Prostate gland (tissue), 2 donors: Measurements from ENCODE around the gene MPP2. TPM values are rescaled to one million over a fixed set of nuclear protein-coding genes. Genes with fewer than 3 reads are reported as not detected.
A peak's percentile ranks its signal among the peaks of the same experiment; 100 is the strongest.
"Not testable (repeated sequence)": the region's sequence is repeated elsewhere in the genome, so short reads cannot be mapped to it uniquely, and the experiment has no call there.

Source experiments
- DNase-seq: peaks from one replicate; pipeline ENCODE4 v3.0.0-alpha.2; 2019; ENCODE audit warnings: low spot score
- H3K27ac ChIP-seq, 2 donors: fragments of 200-600 bp; sonication (generic); 2 replicates each; pipeline ENCODE4 v1.5.1; 2017 to 2019
- H3K27me3 ChIP-seq: fragments of 200-600 bp; sonication (generic); replicated peaks from 2 replicates; pipeline ENCODE4 v1.5.1; 2019; ENCODE audit not compliant: insufficient read depth
- H3K36me3 ChIP-seq, 2 donors: fragments of 200-600 bp; sonication (generic); 1 replicate in 1 of 2; 2 replicates in 1 of 2; pipeline versions ENCODE4 v1.5.1 to v1.8.1; 2017 to 2019
- H3K4me1 ChIP-seq: fragments of 200-600 bp; sonication (generic); replicated peaks from 2 replicates; pipeline ENCODE4 v1.5.1; 2019
- H3K4me3 ChIP-seq, 2 donors: fragments of 200-600 bp; sonication (generic); 2 replicates each; pipeline ENCODE4 v1.5.1; 2017 to 2019
- H3K9me3 ChIP-seq: fragments of 200-600 bp; sonication (generic); 2 replicates; pipeline ENCODE4 v1.5.1; 2017
- CTCF ChIP-seq, 4 experiments: fragments of 200-600 bp in 2 of 4; fragments of 450-650 bp in 2 of 4; sonication (generic) in 2 of 4; IDR thresholded peaks; 1 replicate in 3 of 4; 2 replicates in 1 of 4; pipeline ENCODE4 v1.5.1; 2016 to 2019; ENCODE audit warnings: antibody characterized with exemption in 4 of 4, mild to moderate bottlenecking in 2 of 4, moderate library complexity in 2 of 4
- POLR2A ChIP-seq: fragments of 450-650 bp; IDR thresholded peaks from one replicate; pipeline ENCODE4 v1.6.1; 2016; ENCODE audit warnings: antibody characterized with exemption, mild to moderate bottlenecking
- POLR2AphosphoS5 ChIP-seq: sonication (generic); formaldehyde crosslinking; IDR thresholded peaks from one replicate; pipeline ENCODE4 v1.6.1; 2017; ENCODE audit warnings: antibody characterized with exemption
- WGBS: methylation state at CpG from one replicate; pipeline ENCODE4 v1.1.5; 2018; 5-methylcytosine and 5-hydroxymethylcytosine counted together
- intact Hi-C: fragments of 100-400 bp; cut with DNase I; formaldehyde crosslinking; loops from one replicate; pipeline ENCODE4 v1.14.2; 2022
- total RNA-seq, 2 donors: library from RNA; depleted of rRNA; stranded (reverse); fragments of >200 nt; gene quantifications; one replicate each; pipeline ENCODE4 v1.1.0, GENCODE V29; 2016

MPP2 gene
- total RNA-seq, 2 donors from 2014 or later = 14.9 to 17.7 TPM

- no peak overlapping the region for H3K27ac ChIP-seq
- no peaks in the 10 kb centered on the region for H3K4me1 ChIP-seq
- TF ChIP-seq POLR2AphosphoS5 (peak; percentile 63), POLR2A (no peak)
- peak overlapping the region; percentile 26 to 35 for H3K4me3 ChIP-seq
- intact Hi-C loops = no loop called here
- H3K36me3 ChIP-seq = no peaks in the 10 kb centered on the region
- H3K9me3 ChIP-seq = no peaks in the 10 kb centered on the region
- H3K27me3 ChIP-seq = no peaks in the 10 kb centered on the region
- peak; percentile 75 for DNase-seq
- WGBS = under 1% methylated on average over 28 of the region's 31 CpGs
Observed at GRCh38 chr17:43900183-43900857, 7.0 kb downstream of the MPP2 start.

DNA sequence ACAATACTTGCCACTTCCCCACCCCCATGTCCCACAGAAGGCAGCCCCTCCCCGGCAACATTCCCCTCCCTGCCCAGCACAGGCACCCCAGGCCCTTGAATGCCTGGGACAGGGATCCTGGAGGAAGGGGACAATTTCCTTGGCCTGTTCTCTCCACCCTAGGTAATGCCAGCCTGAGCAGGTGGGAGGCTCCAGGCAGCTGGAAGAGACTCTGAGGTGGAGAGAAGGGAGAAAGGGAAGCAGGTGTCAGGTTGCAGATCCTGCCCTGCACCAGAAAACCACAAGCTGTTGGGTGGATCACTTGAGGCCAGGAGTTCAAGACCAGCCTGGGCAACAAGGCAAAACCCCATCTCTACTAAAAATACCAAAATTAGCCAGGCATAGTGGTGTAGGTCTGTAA, 8.9 kb downstream of the MPP2 start:
- DNase-seq = no peak
- H3K27ac ChIP-seq = no peak overlapping the region
- no peaks in the 10 kb centered on the region for H3K36me3 ChIP-seq
- no peak overlapping the region for H3K4me3 ChIP-seq
- WGBS = 9% methylated on average over 1 of the region's 1 CpG
- TF ChIP-seq CTCF (IDR thresholded peaks at IDR 0.05) (no peak), POLR2A (no peak), POLR2AphosphoS5 (no peak)
- intact Hi-C loops = no loop called here
- no peaks in the 10 kb centered on the region for H3K9me3 ChIP-seq
- no peaks in the 10 kb centered on the region for H3K4me1 ChIP-seq
- H3K27me3 ChIP-seq = no peaks in the 10 kb centered on the region

- 54% methylated on average over 3 of the region's 3 CpGs for WGBS
- Histone ChIP-seq H3K27ac (no peak overlapping the region), H3K36me3 (no peaks in the 10 kb centered on the region), H3K9me3 (no peaks in the 10 kb centered on the region), H3K4me3 (no peak overlapping the region), H3K4me1 (no peaks in the 10 kb centered on the region), H3K27me3 (no peaks in the 10 kb centered on the region)
- intact Hi-C loops = no loop called here
- no peak for TF ChIP-seq CTCF (IDR thresholded peaks at IDR 0.05)
- TF ChIP-seq POLR2AphosphoS5 = peak; percentile 3
- no peak for TF ChIP-seq POLR2A
- DNase-seq = peak; percentile 31
Observed at GRCh38 chr17:43897831-43898230, 9.5 kb downstream of the MPP2 start.

DNA sequence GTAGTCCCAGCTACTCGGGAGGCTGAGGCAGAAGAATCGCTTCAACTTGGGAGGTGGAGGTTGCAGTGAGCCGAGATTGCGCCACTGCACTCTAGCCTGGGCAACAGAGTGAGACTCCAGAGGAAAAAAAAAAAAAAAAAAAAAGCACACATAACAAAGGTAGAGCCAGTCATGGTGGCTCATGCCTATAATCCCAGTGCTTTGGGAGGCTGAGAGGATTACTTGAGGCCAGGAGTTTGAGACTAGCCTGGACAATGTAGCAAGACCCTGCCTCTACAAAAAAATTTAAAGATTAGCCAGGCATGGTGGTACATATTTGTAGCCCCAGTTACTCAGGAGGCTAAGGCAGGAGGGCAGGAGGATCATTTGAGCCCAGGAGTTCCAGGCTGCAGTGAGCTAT, 12.8 kb downstream of the MPP2 start:
- WGBS = 77% methylated on average over 4 of the region's 4 CpGs
- not testable (repeated sequence) for DNase-seq

DNA sequence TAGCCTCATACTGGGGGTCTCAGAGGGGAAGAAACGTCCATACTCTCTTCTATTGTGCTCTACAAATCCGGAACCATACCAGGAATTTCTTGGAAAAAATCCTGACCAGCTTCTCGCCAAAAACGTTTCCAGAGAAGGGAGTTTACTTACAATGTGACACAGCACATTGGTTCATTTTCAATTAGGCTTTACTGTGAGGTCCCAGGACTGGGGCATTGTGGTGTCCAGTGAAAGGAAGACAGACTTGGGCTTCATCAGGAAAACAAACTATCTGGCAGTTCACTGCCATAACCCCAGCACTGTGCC, 14.7 kb downstream of the MPP2 start:
- WGBS = 29% methylated on average over 4 of the region's 4 CpGs
- Histone ChIP-seq H3K27me3 (no peaks in the 10 kb centered on the region), H3K9me3 (no peaks in the 10 kb centered on the region), H3K4me1 (no peaks in the 10 kb centered on the region), H3K27ac (no peak overlapping the region), H3K36me3 (no peaks in the 10 kb centered on the region), H3K4me3 (no peak overlapping the region)
- DNase-seq = no peak
- TF ChIP-seq POLR2AphosphoS5 (no peak), CTCF (IDR thresholded peaks at IDR 0.05) (no peak), POLR2A (no peak)
- intact Hi-C loops = no loop called here

More for the DNA sequence above, 12.8 kb downstream of the MPP2 start:
- H3K36me3 ChIP-seq, H3K9me3 ChIP-seq, intact Hi-C loops, H3K27ac ChIP-seq, H3K27me3 ChIP-seq, H3K4me3 ChIP-seq, H3K4me1 ChIP-seq: not testable (repeated sequence)

- no peaks in the 10 kb centered on the region for H3K9me3 ChIP-seq
- intact Hi-C loops = no loop called here
- DNase-seq = no peak
- TF ChIP-seq POLR2AphosphoS5 = no peak
- H3K4me3 ChIP-seq = no peak overlapping the region
- no peaks in the 10 kb centered on the region for H3K36me3 ChIP-seq
- no peaks in the 10 kb centered on the region for H3K4me1 ChIP-seq
- H3K27me3 ChIP-seq = no peaks in the 10 kb centered on the region
- 78% methylated on average over 5 of the region's 5 CpGs for WGBS
- no peak overlapping the region for H3K27ac ChIP-seq
Observed at GRCh38 chr17:43891851-43892646, 15.3 kb downstream of the MPP2 start.
